ENCODE data around the gene WNT9A. TPM values are rescaled to one million over a fixed set of nuclear protein-coding genes. Genes with fewer than 3 reads are reported as not detected.
"Not testable (repeated sequence)": the region's sequence is repeated elsewhere in the genome, so short reads cannot be mapped to it uniquely, and the experiment has no call there.

WNT9A gene
- total RNA-seq, 1 donor from 2014 or later, result 11.4 TPM

GRCh38 chr1:227917081-227917950 is 30.4 kb downstream of the WNT9A start:
- intact Hi-C loops (cut with DNase I), result no loop called here
- DNase-seq (ENCODE audit: low spot score) (no peak), ATAC-seq (no peak)

- intact Hi-C loops (cut with DNase I), result no loop called here
- ATAC-seq, result no peak
These were observed 31.1 kb downstream of the WNT9A start for GRCh38 chr1:227916655-227917054.

GRCh38 chr1:227915564-227916553 is 31.9 kb downstream of the WNT9A start:
- intact Hi-C loops (cut with DNase I), result no loop called here
- DNase-seq (ENCODE audit: low spot score) (no peak), ATAC-seq (no peak)

More at GRCh38 chr1:227916655-227917054, 31.1 kb downstream of the WNT9A start:
- no peak for DNase-seq (ENCODE audit: low spot score)

GRCh38 chr1:227914801-227915563 is 32.8 kb downstream of the WNT9A start:
- no peak for DNase-seq (ENCODE audit: low spot score)
- intact Hi-C loops (cut with DNase I), result no loop called here
- no peak for ATAC-seq

- ATAC-seq, result peak; percentile 24
These were observed 33.7 kb downstream of the WNT9A start for GRCh38 chr1:227913764-227914721.

GRCh38 chr1:227913396-227913763 is 34.4 kb downstream of the WNT9A start:
- no peak for DNase-seq (ENCODE audit: low spot score)
- no peak for ATAC-seq
- intact Hi-C loops (cut with DNase I), result no loop called here

More at GRCh38 chr1:227913764-227914721, 33.7 kb downstream of the WNT9A start:
- intact Hi-C loops (cut with DNase I), result no loop called here
- no peak for DNase-seq (ENCODE audit: low spot score)

GRCh38 chr1:227912866-227913265 is 34.9 kb downstream of the WNT9A start:
- ATAC-seq (no peak), DNase-seq (ENCODE audit: low spot score) (no peak)
- intact Hi-C loops (cut with DNase I), result no loop called here

- intact Hi-C loops (cut with DNase I), result no loop called here
- no peak for DNase-seq (ENCODE audit: low spot score)
- no peak for ATAC-seq
These were observed 36.4 kb downstream of the WNT9A start for GRCh38 chr1:227911376-227911775.

GRCh38 chr1:227910511-227911153 is 37.1 kb downstream of the WNT9A start:
- intact Hi-C loops (cut with DNase I), result no loop called here
- ATAC-seq, result peak; percentile 86
- DNase-seq (ENCODE audit: low spot score), result no peak

GRCh38 chr1:227909923-227910328 is 37.8 kb downstream of the WNT9A start:
- peak; percentile 56 for ATAC-seq
- DNase-seq (ENCODE audit: low spot score); intact Hi-C loops (cut with DNase I): not testable (repeated sequence)

GRCh38 chr1:227909188-227909587 is 38.5 kb downstream of the WNT9A start:
- intact Hi-C loops (cut with DNase I), result no loop called here
- no peak for DNase-seq (ENCODE audit: low spot score)
- ATAC-seq, result no peak

GRCh38 chr1:227908359-227908758 is 39.4 kb downstream of the WNT9A start:
- DNase-seq (ENCODE audit: low spot score), result no peak
- ATAC-seq, result no peak
- intact Hi-C loops (cut with DNase I), result no loop called here

- DNase-seq (ENCODE audit: low spot score) (no peak), ATAC-seq (no peak)
- intact Hi-C loops (cut with DNase I), result no loop called here
These were observed 40.2 kb downstream of the WNT9A start for GRCh38 chr1:227907439-227908015.

GRCh38 chr1:227906550-227907071 is 41.1 kb downstream of the WNT9A start:
- ATAC-seq (no peak), DNase-seq (ENCODE audit: low spot score) (no peak)
- intact Hi-C loops (cut with DNase I), result no loop called here

GRCh38 chr1:227905573-227906487 is 41.9 kb downstream of the WNT9A start:
- intact Hi-C loops (cut with DNase I), result no loop called here
- DNase-seq (ENCODE audit: low spot score), result no peak
- no peak for ATAC-seq

All from sciatic nerve (tissue), 2 donors.